ENCODE results near the gene ADAM12.

- TF ChIP-seq CTCF (conservative IDR thresholded peaks at IDR 0.05; ENCODE audit: low read depth in 2 of 2) (no peak), EZH2 (IDR thresholded peaks at IDR 0.05; ENCODE audit: low read depth, unreplicated experiment) (no peak), REST (IDR thresholded peaks at IDR 0.05; ENCODE audit: unreplicated experiment) (no peak), CREB1 (CRISPR knock-in tag; IDR thresholded peaks at IDR 0.05; ENCODE audit: low read depth) (no peak)
Measured at GRCh38 chr10:126006264-126006663, 382.0 kb downstream of the ADAM12 start.
